Panc1 (cell line): ENCODE data around the gene CTXN1.

ENCODE experiments used
- POLR2AphosphoS5 ChIP-seq: IDR thresholded peaks from 2 replicates; pipeline ENCODE4 v1.6.1; 2012; ENCODE audit warnings: mild to moderate bottlenecking, low read depth, low read length, moderate library complexity
- TCF7L2 ChIP-seq: IDR thresholded peaks from 2 replicates; pipeline ENCODE4 v1.6.1; 2011; ENCODE audit warnings: mild to moderate bottlenecking, low read depth, low read length, inconsistent platforms
- TF ChIP-seq, protein P1 (sequence below): fragments of 450-650 bp; IDR thresholded peaks from 2 replicates; pipeline ENCODE4 v1.5.1; 2017; ENCODE audit warnings: mild to moderate bottlenecking
- TF ChIP-seq, protein P2 (sequence below), 2 experiments: IDR thresholded peaks; 2 replicates each; pipeline ENCODE4 v1.6.1; 2011 to 2012; ENCODE audit warnings: low read depth in 2 of 2, control low read depth in 1 of 2, low read length in 1 of 2, mild to moderate bottlenecking in 1 of 2, moderate library complexity in 1 of 2; ENCODE audit not compliant: insufficient read depth in 1 of 2

DNA sequence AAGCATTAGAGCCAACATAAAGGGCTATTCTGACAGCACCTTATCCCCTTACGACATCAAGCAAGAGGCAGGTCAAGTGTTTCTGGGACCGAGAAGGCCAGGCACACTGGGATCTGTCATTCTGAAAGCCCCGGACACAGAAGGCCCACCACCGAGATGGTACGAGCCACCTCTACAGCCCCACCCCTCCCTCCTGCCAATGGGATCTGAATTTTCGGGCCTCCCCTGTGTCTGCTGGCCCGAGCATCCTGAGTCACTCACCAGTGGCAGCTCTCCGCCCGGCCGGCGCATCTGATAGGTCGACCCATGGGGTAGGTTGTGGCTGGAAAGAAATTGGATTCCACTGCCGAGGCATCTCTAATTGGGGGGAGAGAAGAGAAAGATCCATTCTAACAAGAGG, 14.9 kb upstream of the CTXN1 start:
- TF ChIP-seq, protein P1, sequence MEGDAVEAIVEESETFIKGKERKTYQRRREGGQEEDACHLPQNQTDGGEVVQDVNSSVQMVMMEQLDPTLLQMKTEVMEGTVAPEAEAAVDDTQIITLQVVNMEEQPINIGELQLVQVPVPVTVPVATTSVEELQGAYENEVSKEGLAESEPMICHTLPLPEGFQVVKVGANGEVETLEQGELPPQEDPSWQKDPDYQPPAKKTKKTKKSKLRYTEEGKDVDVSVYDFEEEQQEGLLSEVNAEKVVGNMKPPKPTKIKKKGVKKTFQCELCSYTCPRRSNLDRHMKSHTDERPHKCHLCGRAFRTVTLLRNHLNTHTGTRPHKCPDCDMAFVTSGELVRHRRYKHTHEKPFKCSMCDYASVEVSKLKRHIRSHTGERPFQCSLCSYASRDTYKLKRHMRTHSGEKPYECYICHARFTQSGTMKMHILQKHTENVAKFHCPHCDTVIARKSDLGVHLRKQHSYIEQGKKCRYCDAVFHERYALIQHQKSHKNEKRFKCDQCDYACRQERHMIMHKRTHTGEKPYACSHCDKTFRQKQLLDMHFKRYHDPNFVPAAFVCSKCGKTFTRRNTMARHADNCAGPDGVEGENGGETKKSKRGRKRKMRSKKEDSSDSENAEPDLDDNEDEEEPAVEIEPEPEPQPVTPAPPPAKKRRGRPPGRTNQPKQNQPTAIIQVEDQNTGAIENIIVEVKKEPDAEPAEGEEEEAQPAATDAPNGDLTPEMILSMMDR = no peak
- TF ChIP-seq POLR2AphosphoS5 = no peak
- TF ChIP-seq TCF7L2 = no peak
- TF ChIP-seq, protein P2, sequence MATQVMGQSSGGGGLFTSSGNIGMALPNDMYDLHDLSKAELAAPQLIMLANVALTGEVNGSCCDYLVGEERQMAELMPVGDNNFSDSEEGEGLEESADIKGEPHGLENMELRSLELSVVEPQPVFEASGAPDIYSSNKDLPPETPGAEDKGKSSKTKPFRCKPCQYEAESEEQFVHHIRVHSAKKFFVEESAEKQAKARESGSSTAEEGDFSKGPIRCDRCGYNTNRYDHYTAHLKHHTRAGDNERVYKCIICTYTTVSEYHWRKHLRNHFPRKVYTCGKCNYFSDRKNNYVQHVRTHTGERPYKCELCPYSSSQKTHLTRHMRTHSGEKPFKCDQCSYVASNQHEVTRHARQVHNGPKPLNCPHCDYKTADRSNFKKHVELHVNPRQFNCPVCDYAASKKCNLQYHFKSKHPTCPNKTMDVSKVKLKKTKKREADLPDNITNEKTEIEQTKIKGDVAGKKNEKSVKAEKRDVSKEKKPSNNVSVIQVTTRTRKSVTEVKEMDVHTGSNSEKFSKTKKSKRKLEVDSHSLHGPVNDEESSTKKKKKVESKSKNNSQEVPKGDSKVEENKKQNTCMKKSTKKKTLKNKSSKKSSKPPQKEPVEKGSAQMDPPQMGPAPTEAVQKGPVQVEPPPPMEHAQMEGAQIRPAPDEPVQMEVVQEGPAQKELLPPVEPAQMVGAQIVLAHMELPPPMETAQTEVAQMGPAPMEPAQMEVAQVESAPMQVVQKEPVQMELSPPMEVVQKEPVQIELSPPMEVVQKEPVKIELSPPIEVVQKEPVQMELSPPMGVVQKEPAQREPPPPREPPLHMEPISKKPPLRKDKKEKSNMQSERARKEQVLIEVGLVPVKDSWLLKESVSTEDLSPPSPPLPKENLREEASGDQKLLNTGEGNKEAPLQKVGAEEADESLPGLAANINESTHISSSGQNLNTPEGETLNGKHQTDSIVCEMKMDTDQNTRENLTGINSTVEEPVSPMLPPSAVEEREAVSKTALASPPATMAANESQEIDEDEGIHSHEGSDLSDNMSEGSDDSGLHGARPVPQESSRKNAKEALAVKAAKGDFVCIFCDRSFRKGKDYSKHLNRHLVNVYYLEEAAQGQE (IDR thresholded peaks at IDR 0.05; ENCODE audit: insufficient read depth in 1 of 2, low read depth in 2 of 2, low read length in 1 of 2) = no peak
